GM13977 (cell line): ENCODE data around the gene FXYD4.
A peak's percentile ranks its signal among the peaks of the same experiment; 100 is the strongest.
"Not testable (repeated sequence)": the region's sequence is repeated elsewhere in the genome, so short reads cannot be mapped to it uniquely, and the experiment has no call there.

Experiments used
- DNase-seq: peaks from one replicate; pipeline ENCODE4 v3.0.0; 2012; ENCODE audit warnings: low spot score
- in situ Hi-C: fragments of 300-500 bp; cut with MboI; formaldehyde crosslinking; loops from one replicate; pipeline ENCODE4 v1.12.0; 2022; ENCODE audit warnings: low sequenced_read_pairs, low pct_unique_long_range_greater_than_20kb, mixed read lengths, inconsistent platforms; ENCODE audit not compliant: unreplicated experiment
- TF ChIP-seq, protein P1 (sequence below): IDR thresholded peaks from 2 replicates; pipeline ENCODE4 v1.5.1; 2012; ENCODE audit warnings: mild to moderate bottlenecking, control low read depth; ENCODE audit not compliant: insufficient read depth; ENCODE audit errors: extremely low read depth, missing control alignments

FXYD4 gene, protein sequence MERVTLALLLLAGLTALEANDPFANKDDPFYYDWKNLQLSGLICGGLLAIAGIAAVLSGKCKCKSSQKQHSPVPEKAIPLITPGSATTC

DNA sequence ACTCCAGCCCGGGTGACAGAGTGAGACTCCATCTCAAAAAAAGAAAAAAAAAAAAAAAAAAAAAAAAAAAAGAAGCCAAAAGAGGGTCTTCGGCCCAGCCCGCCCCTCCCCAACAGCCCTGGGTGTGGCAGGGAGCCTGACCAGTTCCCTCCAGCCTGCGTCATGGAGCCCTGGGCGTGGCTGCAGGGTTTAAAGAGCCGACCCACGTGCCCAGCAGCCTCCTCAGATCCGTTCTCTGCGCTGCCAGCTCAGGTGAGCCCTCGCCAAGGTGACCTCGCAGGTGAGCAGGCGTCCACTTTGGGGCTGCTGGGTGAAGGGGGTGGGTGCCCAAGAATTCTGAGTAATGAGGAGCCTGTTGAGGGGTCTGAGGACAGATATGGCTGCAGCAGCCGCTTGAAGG is at the start of gene FXYD4:
Gene FXYD4 (plus strand): TSS at position 219 of the 400 bp plus-strand sequence. CDS start 2,111 bp downstream, outside the sequence.
- in situ Hi-C loops = no loop called here
- DNase-seq = no peak
- TF ChIP-seq, protein P1, sequence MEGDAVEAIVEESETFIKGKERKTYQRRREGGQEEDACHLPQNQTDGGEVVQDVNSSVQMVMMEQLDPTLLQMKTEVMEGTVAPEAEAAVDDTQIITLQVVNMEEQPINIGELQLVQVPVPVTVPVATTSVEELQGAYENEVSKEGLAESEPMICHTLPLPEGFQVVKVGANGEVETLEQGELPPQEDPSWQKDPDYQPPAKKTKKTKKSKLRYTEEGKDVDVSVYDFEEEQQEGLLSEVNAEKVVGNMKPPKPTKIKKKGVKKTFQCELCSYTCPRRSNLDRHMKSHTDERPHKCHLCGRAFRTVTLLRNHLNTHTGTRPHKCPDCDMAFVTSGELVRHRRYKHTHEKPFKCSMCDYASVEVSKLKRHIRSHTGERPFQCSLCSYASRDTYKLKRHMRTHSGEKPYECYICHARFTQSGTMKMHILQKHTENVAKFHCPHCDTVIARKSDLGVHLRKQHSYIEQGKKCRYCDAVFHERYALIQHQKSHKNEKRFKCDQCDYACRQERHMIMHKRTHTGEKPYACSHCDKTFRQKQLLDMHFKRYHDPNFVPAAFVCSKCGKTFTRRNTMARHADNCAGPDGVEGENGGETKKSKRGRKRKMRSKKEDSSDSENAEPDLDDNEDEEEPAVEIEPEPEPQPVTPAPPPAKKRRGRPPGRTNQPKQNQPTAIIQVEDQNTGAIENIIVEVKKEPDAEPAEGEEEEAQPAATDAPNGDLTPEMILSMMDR = no peak

DNA sequence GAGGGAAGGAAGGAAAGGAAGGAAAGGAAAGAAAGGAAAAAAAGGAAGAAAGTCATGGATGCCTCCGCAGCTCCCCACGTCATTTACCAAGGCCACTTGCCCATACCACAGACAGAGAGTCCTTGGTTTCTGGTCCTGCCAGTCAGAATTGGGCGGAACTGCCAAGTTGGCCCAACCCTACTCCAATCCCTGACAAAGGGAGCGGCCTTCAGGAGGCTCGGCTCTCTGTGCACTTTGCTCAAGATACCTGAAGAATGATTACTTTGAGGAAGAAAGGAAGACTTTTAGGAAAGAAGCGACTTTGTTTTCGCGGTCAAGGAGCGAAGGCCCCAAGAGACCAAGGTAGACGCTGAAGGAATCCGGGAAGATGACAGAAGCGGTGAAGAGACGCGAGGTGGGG is 49.1 kb upstream of the FXYD4 start:
- DNase-seq = no peak
- in situ Hi-C loops = no loop called here
- TF ChIP-seq, protein P1 = no peak

DNA sequence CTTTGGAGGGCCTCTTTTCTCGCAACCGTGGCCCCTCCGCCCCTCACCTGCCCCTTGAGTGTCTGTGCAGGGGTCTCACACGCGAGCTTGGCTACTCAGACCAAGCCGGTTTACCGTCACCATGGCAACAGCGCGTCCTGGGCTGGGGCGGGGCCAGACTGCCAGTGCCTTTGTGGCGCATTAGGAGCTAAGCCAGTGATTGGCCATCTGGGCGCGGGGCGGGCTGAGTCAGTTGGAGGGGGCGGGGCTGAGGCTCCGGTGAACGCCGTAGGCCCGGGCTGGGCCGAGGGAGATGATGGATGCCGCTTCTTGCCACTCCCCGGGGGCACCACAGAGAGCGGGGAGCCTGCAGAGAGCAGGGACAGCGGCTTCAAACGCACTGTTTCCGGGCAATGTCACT is 48.7 kb upstream of the FXYD4 start:
- DNase-seq = peak; percentile 78
- in situ Hi-C loops = no loop called here
- TF ChIP-seq, protein P1 = no peak

DNA sequence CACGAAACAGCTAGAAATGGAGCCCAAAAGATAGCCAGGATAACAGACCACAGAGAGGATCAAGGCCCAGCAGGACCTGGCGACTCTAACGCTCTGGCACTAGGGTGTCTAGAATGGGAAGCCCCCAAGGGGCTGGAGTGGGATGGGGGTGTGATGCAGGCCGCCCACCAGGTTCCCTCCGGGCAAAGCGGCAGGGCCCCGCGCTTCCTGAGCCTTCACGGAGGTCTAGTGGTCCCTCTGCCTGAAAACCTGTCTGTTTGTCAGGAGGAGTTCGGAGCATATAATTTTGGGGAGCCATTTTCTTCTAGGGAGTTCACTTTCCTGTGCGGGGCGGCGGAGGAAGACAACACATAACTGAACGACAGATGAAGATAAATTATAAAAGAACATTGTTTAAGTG is 48.2 kb upstream of the FXYD4 start:
- DNase-seq = no peak
- TF ChIP-seq, protein P1 = no peak
- in situ Hi-C loops = no loop called here

DNA sequence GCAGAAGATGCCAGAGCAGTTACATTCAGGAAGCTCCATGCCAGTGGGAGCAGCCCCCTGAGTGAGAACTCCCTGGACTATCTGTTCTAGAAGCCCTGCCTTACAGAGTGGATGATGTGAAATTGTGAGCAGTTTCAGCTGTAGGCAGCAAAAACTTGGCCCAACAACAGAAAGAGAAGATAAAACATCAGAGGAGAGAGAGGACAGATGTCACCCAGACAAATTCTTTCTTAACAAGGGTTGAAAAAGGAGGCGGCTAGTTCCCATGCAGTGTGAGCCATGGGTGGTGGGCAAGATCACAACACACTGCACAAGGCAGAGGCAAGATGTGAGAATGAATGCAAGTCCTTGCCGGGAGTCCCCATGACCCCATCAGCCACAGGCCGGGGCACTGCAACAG is 46.6 kb upstream of the FXYD4 start:
- in situ Hi-C loops = no loop called here
- DNase-seq = no peak
- TF ChIP-seq, protein P1 = no peak

DNA sequence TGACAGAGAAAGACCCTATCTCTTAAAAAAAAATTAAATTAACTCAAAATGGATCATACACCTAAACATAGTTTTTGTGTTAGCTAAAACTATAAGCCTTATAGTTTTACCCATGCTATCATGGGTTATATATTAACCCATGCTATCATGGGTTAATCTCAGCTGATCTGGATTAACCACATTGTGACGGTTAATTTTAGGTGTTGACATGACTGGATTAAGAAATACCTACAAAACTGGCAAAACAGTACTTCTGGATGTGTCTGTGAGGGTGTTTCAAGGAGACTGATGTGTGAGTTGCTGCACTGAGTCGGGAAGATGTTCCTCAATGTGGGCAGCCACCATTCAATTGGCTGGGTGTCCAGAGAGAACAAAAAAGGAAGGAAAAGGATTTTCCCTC is 44.3 kb upstream of the FXYD4 start:
- TF ChIP-seq, protein P1 = no peak
- in situ Hi-C loops = no loop called here
- DNase-seq = no peak

DNA sequence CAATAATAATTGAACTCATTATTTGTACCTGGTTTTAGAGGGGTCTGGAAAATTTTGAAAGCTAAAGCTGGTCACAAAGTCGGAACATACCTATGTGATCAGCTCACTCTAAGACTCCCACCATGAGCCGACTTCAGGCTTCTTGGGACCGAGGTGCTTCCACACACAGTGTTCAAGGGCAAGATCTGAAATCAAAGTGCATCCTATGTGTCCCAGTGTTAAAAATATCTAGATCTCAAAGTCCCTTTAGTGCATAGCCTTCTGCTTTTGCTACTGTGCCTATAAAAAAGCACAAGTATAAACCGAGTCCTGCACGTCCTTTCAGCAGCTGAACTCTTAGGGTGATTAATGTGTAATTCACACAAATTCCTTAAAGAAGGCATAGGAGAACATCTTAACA is 43.5 kb upstream of the FXYD4 start:
- TF ChIP-seq, protein P1 = no peak
- DNase-seq = no peak
- in situ Hi-C loops = no loop called here

DNA sequence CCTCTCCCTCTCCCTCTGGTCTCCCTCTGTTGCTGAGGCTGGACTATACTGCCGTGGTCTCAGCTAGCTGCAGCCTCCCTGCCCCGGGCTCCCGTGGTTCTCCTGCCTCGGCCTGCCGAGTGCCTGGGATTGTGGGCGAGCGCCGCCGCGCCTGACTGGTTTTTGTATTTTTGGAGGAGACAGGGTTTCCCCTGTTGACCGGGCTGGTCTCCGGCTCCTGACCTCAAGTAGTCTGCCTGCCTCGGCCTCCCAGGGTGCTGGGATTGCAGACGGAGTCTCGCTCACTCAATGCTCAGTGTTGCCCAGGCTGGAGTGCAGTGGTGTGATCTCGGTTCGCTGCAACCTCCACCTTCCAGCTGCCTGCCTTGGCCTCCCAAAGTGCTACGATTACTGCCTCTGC is 42.6 kb upstream of the FXYD4 start:
- DNase-seq, in situ Hi-C loops: not testable (repeated sequence)

DNA sequence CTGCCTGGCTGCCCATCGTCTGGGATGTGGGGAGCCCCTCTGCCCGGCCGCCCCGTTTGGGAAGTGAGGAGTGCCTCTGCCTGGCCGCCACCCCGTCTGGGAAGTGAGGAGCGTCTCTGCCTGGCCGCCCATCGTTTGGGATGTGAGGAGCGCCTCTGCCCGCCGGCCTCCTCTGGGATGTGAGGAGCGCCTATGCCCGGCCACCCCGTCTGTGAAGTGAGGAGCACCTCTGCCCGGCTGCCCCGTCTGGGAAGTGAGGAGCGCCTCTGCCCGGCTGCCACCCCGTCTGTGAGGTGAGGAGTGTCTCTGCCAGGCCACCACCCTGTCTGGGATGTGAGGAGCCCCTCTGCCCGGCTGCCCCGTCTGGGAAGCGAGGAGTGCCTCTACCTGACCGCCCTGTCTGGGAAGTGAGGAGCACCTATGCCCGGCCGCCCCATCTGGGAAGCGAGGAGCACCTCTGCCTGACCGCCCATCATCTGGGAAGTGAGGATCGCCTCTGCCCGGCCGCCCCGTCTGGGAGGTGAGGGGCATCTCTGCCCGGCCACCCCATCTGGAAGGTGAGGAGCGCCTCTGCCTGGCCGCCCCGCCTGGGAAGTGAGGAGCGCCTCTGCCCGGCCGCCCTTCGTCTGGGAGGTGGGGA is 42.1 kb upstream of the FXYD4 start:
- in situ Hi-C loops, DNase-seq: not testable (repeated sequence)
